ENCODE data around the gene DOCK1.

- TF ChIP-seq CTCF (IDR thresholded peaks at IDR 0.05): no peak
- TF ChIP-seq ZFX (IDR thresholded peaks at IDR 0.05; ENCODE audit: borderline replicate concordance): no peak
Measured at GRCh38 chr10:127368929-127369328, 463.7 kb downstream of the DOCK1 start.

Measured in 22Rv1 (cell line).